HepG2 (cell line): ENCODE results near the gene RPS6KB2. TPM values are rescaled to one million over a fixed set of nuclear protein-coding genes. Genes with fewer than 3 reads are reported as not detected.

Experiments
- ATAC-seq: fragments of 200-7000 bp; cut with Tn5 transposase; 3 replicates; pipeline ENCODE4 v1.9.1; 2020; ENCODE audit warnings: mild to moderate bottlenecking, moderate library complexity
- BruUV-seq: library from RNA; stranded (reverse); fragments of 400-500 nt; replicated peaks from 2 replicates; lab custom pipeline; 2021; lab: Mats Ljungman, UMichigan
- CTCF ChIA-PET: fragments of 300-600 bp; formaldehyde crosslinking; extraction: SDS; loops from one replicate; lab custom pipeline; 2021; ENCODE audit warnings: low total read pairs, inconsistent platforms, low intra/inter-chr PET ratio; lab: Yijun Ruan, JAX
- POLR2A ChIA-PET: fragments of 350-600 bp; sonication (Branson Sonifier 250); formaldehyde crosslinking; loops from one replicate; lab custom pipeline; 2020; ENCODE audit warnings: antibody characterized with exemption, inconsistent platforms; lab: Yijun Ruan, JAX
- DNase-seq: peaks from one replicate; pipeline ENCODE4 v3.0.0-alpha.2; 2015; ENCODE audit warnings: low spot score
- FAIRE-seq: peaks from 3 replicates; lab custom pipeline; 2011; peaks lifted over from hg19 to GRCh38; lab: Jason Lieb, UNC
- H2AFZ ChIP-seq: one replicate; pipeline ENCODE4 v1.6.1; 2011; ENCODE audit warnings: low read length, inconsistent platforms
- H3K27ac ChIP-seq: fragments of 300-600 bp; 3 replicates; pipeline ENCODE4 v1.8.0; 2011; ENCODE audit warnings: mixed run types, mild to moderate bottlenecking, mixed read lengths, low read length, inconsistent platforms; ENCODE audit not compliant: insufficient read depth; ENCODE audit errors: extremely low read length
- H3K27me3 ChIP-seq, 2 experiments: fragments of 200-600 bp in 1 of 2; 2 replicates in 1 of 2; 3 replicates in 1 of 2; pipeline versions ENCODE4 v1.6.0 to v1.8.0; 2011; ENCODE audit warnings: low read length in 2 of 2, mild to moderate bottlenecking in 2 of 2, moderate library complexity in 2 of 2, inconsistent platforms in 1 of 2; ENCODE audit not compliant: insufficient read depth in 2 of 2, control insufficient read depth in 1 of 2
- H3K36me3 ChIP-seq, 2 experiments: fragments of 200-600 bp in 1 of 2; replicated peaks in 1 of 2; 2 replicates in 1 of 2; 3 replicates in 1 of 2; pipeline versions ENCODE4 v1.5.1 to v1.8.0; 2011; ENCODE audit warnings: low read length in 2 of 2, inconsistent platforms in 1 of 2; ENCODE audit not compliant: insufficient read depth in 2 of 2, control insufficient read depth in 1 of 2
- H3K4me1 ChIP-seq: 2 replicates; pipeline ENCODE4 v1.5.1; 2012; ENCODE audit warnings: low read length, inconsistent platforms; ENCODE audit not compliant: insufficient read depth
- H3K4me2 ChIP-seq: 2 replicates; pipeline ENCODE4 v1.6.0; 2011; ENCODE audit warnings: low read depth, low read length, inconsistent platforms
- H3K4me3 ChIP-seq, 3 experiments: fragments of 200-600 bp in 1 of 3; sonication (generic), shearing (Covaris generic) in 1 of 3; replicated peaks in 1 of 3; 2 replicates each; pipeline ENCODE4 v1.5.1; 2011 to 2016; ENCODE audit warnings: low read length in 3 of 3, inconsistent platforms in 2 of 3, low read depth in 2 of 3, mild to moderate bottlenecking in 2 of 3, control low read depth in 1 of 3, mixed read lengths in 1 of 3; ENCODE audit not compliant: insufficient read depth in 1 of 3
- H3K79me2 ChIP-seq: one replicate; pipeline ENCODE4 v1.6.1; 2011; ENCODE audit warnings: low read length, inconsistent platforms; ENCODE audit not compliant: insufficient read depth
- H3K9ac ChIP-seq: 2 replicates; pipeline ENCODE4 v1.6.0; 2011; ENCODE audit warnings: mild to moderate bottlenecking, low read depth, low read length, inconsistent platforms; ENCODE audit not compliant: insufficient read depth
- H3K9me3 ChIP-seq: 2 replicates; pipeline ENCODE4 v1.5.1; 2012; ENCODE audit warnings: mild to moderate bottlenecking, low read length
- H4K20me1 ChIP-seq: 2 replicates; pipeline ENCODE4 v1.6.0; 2011; ENCODE audit warnings: inconsistent platforms, mild to moderate bottlenecking, low read length, moderate library complexity; ENCODE audit not compliant: insufficient read depth
- FOXK1 ChIP-seq: sonication (generic); formaldehyde crosslinking; IDR thresholded peaks from 2 replicates; pipeline ENCODE4 v1.4.0; 2020; ENCODE audit warnings: low read depth, missing genetic modification reagents, borderline replicate concordance
- GZF1 ChIP-seq: sonication (generic); formaldehyde crosslinking; IDR thresholded peaks from 2 replicates; pipeline ENCODE4 v1.5.1; 2020; ENCODE audit warnings: mild to moderate bottlenecking, missing genetic modification reagents
- ZFP41 ChIP-seq: sonication (generic); formaldehyde crosslinking; IDR thresholded peaks from 2 replicates; pipeline ENCODE4 v1.4.0; 2020; ENCODE audit warnings: mild to moderate bottlenecking, missing genetic modification reagents, borderline replicate concordance
- WGBS: methylation state at CpG from one replicate; pipeline ENCODE4 v1.1.6; 2017; ENCODE audit warnings: low lambda C conversion rate; 5-methylcytosine and 5-hydroxymethylcytosine counted together
- in situ Hi-C: cut with HindIII; loops from 2 replicates; pipeline ENCODE4 v1.10.0; 2017; ENCODE audit warnings: low pct_unique_long_range_greater_than_20kb; ENCODE audit not compliant: extremely low pct_ligation_motif_present
- intact Hi-C: fragments of 100-400 bp; cut with micrococcal nuclease; formaldehyde crosslinking; loops from one replicate; pipeline ENCODE4 v1.10.0; 2022; ENCODE audit not compliant: unreplicated experiment
- polyA plus RNA-seq, 8 experiments: library from polyadenylated mRNA; depleted of rRNA in 3 of 8; stranded (reverse) in 7 of 8; unstranded in 1 of 8; fragments of >200 nt; fragmentation: Illumina TruSeq in 4 of 8; extraction: Trizol in 4 of 8; gene quantifications; 2 replicates each; pipeline versions ENCODE4 v1.2.1 to v1.2.3, GENCODE V29; 2011 to 2016; ENCODE audit warnings: low read depth in 4 of 8, missing spikeins in 1 of 8, mixed read lengths in 1 of 8; ENCODE audit not compliant: insufficient read depth in 1 of 8
- total RNA-seq, 5 experiments: library from RNA; depleted of rRNA; stranded (reverse); fragments of >200 nt; fragmentation: Illumina TruSeq; extraction: Trizol; gene quantifications; 2 replicates each; pipeline ENCODE4 v1.2.3, GENCODE V29; 2016; ENCODE audit warnings: low read depth in 1 of 5
- TF ChIP-seq, protein P1 (sequence below): sonication (generic); formaldehyde crosslinking; IDR thresholded peaks from 2 replicates; pipeline ENCODE4 v1.5.0; 2020; ENCODE audit warnings: missing genetic modification reagents, mild to moderate bottlenecking, borderline replicate concordance
- TF ChIP-seq, protein P2 (sequence below): sonication (generic); formaldehyde crosslinking; IDR thresholded peaks from 2 replicates; pipeline ENCODE4 v1.8.0; 2022; ENCODE audit warnings: mild to moderate bottlenecking, missing genetic modification reagents, moderate library complexity

The RPS6KB2 gene
- total and polyA plus RNA-seq, 2 of the 13 experiments (the other 11 are each of a cell fraction or from before 2014, with no cell fraction given), result 52.9 to 54.8 TPM

DNA sequence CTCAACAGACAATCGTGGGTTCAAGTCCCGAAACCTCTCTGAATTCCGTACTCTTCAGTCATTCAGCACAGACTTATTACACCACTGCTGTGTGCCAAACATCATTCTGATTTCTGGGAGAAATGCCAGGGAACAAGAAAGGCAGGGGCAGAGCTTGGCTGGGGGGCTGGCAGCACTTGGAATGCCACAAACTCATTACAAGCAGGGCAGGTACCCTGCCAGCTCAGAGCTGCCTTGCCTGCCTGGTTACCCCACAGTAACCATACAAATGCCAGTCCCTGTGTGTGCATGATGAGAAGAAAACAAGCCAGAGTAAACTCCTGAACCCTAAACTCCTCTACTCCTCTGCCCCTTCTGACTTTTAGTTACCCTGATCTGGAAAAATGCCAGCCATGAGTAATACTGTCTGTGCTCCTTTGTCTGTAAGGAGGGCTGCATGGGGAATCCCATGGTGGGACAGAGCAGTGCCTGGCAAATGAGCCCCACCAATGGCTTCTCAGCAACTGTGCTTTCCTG, 43.4 kb upstream of the RPS6KB2 start:
- no peaks in the 10 kb centered on the region for H3K9me3 ChIP-seq
- no peak overlapping the region for H3K9ac ChIP-seq
- intact Hi-C loops, result loop anchor here (10.0 kb wide), 1 partner anchor 140 kb away; no protein-coding TSS in a partner anchor
- H3K4me3 ChIP-seq, result no peak overlapping the region
- ATAC-seq, result no peak
- H2AFZ ChIP-seq, result no peak overlapping the region
- CTCF ChIA-PET, result no interaction called here
- TF ChIP-seq, protein P1, sequence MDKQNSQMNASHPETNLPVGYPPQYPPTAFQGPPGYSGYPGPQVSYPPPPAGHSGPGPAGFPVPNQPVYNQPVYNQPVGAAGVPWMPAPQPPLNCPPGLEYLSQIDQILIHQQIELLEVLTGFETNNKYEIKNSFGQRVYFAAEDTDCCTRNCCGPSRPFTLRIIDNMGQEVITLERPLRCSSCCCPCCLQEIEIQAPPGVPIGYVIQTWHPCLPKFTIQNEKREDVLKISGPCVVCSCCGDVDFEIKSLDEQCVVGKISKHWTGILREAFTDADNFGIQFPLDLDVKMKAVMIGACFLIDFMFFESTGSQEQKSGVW (CRISPR knock-in tag), result no peak
- TF ChIP-seq GZF1 (no peak), FOXK1 (CRISPR knock-in tag) (no peak), ZFP41 (CRISPR knock-in tag) (no peak)
- TF ChIP-seq, protein P2, sequence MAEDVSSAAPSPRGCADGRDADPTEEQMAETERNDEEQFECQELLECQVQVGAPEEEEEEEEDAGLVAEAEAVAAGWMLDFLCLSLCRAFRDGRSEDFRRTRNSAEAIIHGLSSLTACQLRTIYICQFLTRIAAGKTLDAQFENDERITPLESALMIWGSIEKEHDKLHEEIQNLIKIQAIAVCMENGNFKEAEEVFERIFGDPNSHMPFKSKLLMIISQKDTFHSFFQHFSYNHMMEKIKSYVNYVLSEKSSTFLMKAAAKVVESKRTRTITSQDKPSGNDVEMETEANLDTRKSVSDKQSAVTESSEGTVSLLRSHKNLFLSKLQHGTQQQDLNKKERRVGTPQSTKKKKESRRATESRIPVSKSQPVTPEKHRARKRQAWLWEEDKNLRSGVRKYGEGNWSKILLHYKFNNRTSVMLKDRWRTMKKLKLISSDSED, result no peak
- no peak overlapping the region for H3K27ac ChIP-seq
- peaks cover 33% of the 10 kb centered on the region for H3K4me1 ChIP-seq
- no CpG with 5 or more reads among the region's 3 CpGs for WGBS
- FAIRE-seq, result no peak
- H3K36me3 ChIP-seq, result no peaks in the 10 kb centered on the region
- peaks cover 1 to 38% of the 10 kb centered on the region in 2 experiments; a peak in 3 of 5 replicates for H3K27me3 ChIP-seq
- H4K20me1 ChIP-seq, result no peaks in the 10 kb centered on the region
- no peak for DNase-seq
- POLR2A ChIA-PET, result interaction anchor here (18.5 kb wide), 1 partner anchor 31 kb away, joined by 365 read pairs; the partner anchor contains the start of gene POLD4
- no TSS peak for BruUV-seq
- in situ Hi-C loops, result loop anchor here (5.0 kb wide), 2 partner anchors 33 to 123 kb away; partner anchors contain the start of gene POLD4
- no peaks in the 10 kb centered on the region for H3K79me2 ChIP-seq
- H3K4me2 ChIP-seq, result no peak overlapping the region
